HG03432 (cell line): ENCODE results near the gene GPC5.
A peak's percentile ranks its signal among the peaks of the same experiment; 100 is the strongest.

Experiments
- ATAC-seq: cut with Tn5 transposase; IDR thresholded peaks from one replicate; pipeline ENCODE4 v1.9.1; 2021; ENCODE audit warnings: mild to moderate bottlenecking, moderate library complexity; ENCODE audit not compliant: unreplicated experiment

The GPC5 gene

DNA sequence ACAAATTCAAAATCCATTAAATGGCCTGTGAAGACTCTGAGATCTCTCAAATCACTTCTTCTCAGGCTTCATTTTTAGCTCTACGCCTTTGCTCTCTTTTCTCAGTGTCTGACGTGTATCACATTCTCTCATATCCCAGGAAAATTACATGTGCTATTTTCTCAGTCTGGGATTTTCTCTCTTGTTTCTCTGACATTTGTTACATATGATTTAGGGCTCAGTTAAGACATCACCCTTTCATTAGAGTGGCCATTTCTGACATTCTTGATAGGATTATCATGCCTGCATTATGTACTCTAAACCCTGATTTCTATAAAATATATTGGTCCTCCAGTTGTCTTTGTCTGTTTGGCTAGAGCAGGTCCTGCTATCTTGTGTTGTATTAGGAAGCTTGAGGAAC, 136.6 kb downstream of the GPC5 start:
- ATAC-seq, result no peak

DNA sequence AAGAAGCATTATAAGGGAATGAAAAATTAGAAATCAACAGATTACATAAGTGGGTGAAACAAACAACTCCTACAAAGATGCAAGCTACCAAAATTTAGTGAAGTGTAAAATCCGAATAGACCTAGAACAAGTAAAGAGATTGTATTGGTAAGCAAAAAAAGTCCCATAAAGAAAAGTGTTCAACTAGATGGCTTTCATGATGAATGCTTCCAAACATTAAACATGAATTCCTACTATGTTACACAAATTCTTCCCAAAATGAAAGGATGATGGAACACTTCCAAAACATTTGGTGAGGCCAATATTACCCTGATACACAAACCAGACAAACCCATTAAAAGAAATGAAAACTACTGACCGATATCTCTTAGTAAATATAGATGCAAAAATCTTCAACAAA, 139.0 kb downstream of the GPC5 start:
- ATAC-seq, result no peak

DNA sequence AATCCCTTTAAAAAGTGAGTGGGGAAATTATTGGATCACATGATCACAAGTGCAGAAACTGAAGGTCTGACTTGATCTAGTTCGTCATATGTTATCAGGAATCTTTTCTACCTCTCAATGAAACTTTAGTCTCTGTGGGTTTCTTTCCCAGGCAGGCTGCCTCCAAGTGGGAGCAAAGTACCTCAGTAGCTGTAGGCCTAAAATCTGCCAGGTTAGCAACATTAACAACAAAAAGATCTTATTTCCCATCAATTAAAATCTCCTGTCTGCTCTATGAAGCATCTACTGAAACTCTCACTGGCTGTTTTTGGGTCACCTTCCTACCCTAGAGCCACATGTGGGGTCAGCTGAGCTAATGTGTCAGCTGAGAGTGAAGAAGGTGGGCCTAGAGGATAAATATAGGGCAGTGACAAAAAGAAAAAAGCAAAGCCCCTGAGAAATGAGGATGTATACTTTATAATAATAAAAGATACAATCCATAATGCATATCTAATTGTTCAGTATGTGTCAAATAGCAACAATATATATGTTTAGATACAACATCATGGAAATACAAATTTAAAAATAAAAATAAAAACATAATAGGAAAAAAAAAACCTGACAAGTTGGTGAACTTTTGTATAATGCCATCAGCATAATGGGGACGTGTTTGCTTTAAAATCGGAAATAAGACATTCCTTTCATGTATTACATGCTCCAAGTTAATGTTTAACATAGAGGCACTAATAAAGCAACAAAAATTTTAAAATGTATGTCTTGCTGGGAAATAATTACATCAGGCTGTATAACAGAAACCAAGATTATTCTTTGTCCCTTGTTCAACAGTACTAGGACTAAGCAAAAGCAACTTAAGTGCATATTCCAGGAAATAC, 141.1 kb downstream of the GPC5 start:
- peak; percentile 28 for ATAC-seq

DNA sequence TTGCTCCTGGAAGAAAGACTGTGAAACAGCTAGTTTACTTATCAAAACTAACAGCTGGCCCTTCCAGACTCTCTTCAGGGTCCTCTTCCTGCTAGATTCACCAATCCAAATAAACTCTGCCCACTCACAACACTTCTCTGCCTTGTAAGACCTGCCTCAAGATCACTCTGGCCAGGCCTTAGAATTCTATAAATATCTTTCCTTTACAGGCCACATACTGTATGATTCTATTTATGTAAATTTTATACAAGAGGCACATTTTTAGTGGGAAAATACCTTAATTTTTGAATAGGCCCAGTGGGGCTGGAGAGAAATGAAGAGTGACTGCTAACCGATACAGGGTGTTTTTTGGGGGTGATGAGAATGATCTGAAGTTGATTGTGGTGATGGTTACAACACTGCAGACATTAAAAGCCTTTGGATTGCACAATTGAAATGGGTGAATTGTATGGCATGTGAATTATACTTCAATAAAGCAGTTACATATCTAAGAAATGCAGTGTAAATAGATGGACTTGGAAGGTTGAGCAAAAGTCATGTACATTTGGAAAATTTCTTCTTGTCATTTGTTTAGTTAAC, 141.8 kb downstream of the GPC5 start:
- ATAC-seq, result peak; percentile 44

DNA sequence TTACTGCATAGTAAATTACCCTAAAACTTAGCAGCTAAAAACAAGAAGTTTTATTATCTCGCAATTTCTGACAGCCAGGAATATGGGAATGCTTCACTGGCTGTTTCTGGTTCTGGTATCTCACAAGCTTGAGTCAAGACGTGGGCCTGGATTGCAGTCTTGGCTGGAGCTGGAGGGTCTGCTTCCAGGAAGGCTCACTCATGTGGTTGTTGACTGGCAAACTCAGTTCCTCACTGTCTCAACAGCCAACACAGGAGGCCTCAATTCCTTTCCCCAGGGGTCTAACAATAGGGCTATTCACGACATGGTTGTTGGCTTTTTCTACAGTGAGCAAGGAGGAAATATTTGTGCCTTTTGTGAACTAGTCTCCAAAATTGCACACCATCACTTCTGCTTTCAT, 146.3 kb downstream of the GPC5 start:
- no peak for ATAC-seq

DNA sequence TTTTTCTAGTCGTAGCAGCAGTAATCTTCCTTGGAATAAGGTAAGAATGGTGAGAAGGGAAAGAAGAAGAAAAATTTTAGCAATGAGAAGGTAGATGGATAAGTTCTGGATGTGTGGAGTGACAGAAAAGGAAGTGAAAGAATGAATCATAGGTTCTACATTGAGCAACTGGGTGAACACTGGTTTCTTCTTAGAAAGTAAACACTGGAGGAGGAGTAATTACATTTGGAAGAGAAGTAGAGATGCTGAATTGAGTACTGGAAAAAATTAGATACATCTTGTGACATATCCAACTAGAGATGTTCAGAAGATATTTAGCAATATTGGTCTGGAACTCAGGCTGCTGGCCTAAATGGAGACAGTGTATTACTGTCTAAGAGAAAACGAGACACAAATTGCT, 148.5 kb downstream of the GPC5 start:
- peak; percentile 74 for ATAC-seq

DNA sequence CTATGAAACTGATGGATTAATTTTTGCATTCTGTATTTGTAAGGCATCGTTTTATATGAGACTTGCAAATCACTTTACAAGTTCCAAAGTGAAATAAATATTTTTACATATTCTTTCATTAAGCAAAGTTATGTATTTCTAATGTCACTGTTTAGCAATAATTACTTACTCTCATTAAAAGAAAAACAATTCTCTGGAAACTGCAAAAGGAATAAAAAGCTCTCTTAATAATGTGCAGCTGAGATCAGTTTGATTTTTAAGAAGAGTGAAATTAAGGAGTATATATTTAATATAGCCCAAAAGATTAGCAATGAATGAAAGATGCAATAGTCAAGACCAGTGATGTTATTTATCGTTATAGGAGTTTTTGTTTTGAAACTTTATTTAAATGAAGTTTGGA, 155.2 kb downstream of the GPC5 start:
- no peak for ATAC-seq

DNA sequence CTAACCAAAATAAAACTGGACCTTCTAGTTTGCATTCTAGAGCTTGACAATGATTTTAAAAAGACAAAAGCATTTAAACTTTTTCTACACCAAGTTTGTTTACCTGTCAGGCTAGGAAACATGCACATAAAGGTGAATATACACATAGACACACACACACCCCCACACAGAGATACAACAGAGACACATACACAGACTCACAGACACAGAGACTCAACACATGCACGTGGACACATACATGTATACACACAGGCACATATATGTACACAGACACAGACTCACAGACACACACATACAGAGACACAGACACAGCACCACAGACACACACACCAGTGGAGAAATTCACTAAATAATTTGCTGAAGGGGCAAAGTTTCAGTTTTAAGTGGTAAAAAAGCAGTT, 155.7 kb downstream of the GPC5 start:
- ATAC-seq, result no peak

DNA sequence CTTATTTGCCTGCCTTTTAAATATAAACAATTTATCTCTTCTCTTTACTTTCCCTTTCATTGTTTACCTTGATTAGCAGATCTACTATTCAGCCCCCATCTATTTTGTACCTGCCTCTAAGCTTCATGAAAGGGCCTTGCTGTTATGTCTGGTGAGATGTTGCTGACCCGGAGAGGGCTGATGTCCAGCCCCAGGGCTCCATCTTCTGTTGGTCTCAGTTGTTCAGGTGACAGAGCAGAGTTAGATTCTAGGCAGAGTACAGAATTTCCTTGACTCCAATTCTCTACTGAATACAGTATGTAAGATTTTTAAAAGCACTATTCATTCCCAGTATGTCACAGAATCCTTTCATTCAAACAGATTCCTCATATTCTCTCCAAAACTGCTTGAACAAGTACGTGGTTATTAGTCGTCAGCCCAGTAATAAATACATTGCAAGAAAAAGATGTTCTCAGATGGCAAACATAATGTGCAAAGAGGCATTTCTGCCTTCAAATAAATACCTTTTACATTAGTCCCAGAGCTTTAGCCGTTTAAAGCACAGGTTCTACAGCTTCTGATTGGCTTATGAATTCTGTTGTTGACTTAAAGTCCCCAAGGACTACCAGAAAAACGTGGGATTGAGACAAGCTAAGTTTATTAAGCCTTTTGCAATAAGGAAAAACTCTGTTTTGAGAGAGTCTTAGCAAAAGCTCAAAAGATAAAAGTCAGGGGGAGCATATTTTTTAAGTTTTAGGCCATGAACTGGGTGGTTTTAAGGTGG, 159.1 kb downstream of the GPC5 start:
- ATAC-seq, result no peak

DNA sequence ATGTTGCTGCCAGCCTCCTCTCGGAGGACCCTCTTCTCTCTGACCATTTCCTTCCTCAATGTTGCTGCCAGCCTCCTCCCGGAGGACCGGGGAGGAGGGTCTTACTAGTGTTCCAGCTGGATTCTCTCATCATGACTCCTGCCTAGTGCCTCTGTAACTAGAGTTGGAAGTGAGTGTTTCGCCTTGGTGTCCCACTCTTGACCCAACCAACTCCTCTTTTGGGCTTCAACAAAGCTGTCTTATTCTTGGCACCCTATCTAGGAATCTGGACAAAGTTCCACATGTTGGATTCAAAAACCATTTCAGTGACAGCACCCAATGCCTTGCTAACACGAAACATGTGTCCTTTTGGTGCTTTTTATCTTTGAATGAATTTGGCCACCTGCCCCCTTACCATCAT, 165.4 kb downstream of the GPC5 start:
- ATAC-seq, result no peak

DNA sequence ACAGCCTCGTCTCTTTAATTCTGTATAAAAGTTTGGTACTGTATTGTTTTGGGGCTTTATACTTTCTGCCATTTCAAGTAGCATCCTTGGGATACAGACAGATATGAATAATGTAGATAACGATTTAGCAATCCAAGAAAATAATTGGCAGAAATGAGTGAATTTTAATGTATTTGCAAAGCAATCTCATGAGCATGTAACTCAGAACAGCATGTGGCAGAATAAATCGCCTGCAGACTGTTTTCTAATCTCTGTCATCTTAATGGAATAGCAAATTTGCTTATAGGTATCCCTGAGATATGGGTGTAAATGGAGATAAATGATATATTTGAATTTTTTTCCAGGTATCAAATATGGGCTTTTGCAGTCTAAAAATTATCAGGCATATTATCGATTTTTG, 166.0 kb downstream of the GPC5 start:
- ATAC-seq, result no peak

DNA sequence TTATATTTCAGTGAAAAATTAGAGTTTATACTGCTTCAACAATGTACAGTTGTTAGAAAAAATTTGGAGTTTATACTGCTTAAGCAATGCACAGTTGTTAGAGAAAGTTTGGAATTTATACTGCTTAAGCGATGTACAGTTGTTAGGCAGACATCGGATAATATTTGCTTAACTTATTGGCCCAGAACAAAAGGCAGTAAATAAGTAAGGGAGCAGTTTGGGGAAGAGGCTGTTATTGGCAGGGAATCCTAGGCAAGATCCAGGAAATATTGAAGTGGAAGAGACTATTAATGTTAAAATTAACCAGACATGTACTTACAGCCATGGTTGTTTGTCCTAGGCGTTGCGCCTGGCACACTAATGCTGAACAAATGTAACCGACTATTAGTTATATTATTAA, 166.9 kb downstream of the GPC5 start:
- ATAC-seq, result no peak

DNA sequence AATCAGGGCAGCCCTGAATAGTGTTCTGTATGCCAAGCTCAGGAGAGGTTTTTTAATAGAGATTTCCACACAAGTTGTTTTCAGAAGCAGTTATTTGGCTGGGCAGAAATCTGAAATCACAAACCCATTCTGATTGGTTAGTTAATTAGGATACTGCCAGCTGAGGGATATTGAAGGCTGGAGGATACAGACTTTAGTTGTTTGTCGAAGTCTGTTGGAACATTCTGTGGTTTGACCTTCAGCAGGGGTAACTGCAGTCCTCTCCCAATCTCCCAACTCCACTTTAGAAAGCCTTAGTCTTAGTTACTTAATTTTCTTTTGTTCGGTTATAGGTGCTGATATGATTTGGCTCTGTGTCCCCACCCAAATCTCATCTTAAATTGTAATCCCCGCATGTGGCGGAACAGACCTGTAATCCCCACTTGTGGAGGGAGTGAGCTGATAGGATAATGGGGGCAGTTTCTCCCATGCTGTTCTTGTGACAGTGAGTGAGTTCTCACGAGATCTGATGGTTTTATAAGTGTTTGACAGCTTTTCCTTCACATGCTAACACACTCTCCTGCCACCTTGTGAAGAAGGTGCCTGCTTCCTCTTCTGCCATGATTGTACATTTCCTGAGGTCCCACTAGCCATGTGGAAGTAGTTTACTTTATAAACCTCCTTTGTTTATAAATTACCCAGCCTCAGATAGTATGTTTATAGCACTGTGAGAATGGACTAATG, 169.2 kb downstream of the GPC5 start:
- ATAC-seq, result no peak

DNA sequence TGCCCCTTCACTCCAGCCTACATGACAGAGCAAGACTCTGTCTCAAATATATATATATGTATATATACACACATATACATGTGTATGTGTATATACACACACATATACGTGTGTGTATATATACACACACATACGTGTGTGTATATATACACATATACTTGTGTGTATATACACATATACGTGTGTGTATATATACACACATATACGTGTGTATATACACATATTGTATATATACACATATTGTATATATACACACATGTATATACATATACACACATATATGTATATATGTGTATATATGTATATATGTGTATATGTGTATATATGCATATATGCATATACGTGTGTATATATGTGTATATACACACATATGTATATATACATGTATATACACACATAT, 173.3 kb downstream of the GPC5 start:
- no peak for ATAC-seq

DNA sequence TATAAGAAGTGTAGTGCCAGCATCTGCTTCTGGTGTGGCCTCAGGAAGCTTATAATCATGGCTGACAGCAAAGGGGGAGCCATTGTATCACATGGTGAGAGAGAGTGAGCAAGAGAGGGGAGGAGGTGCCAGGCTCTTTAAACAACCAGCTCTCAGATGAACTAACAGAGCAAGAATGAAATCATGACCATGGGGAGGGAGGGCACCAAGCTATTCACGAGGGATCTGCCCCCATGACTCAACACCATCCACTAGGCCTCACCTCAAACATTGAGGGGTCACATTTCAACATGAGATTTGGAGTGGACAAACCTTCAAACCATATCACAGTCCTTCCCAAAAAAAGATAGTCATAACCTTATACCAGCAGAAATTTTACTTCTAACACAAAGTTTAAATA, 174.0 kb downstream of the GPC5 start:
- no peak for ATAC-seq

DNA sequence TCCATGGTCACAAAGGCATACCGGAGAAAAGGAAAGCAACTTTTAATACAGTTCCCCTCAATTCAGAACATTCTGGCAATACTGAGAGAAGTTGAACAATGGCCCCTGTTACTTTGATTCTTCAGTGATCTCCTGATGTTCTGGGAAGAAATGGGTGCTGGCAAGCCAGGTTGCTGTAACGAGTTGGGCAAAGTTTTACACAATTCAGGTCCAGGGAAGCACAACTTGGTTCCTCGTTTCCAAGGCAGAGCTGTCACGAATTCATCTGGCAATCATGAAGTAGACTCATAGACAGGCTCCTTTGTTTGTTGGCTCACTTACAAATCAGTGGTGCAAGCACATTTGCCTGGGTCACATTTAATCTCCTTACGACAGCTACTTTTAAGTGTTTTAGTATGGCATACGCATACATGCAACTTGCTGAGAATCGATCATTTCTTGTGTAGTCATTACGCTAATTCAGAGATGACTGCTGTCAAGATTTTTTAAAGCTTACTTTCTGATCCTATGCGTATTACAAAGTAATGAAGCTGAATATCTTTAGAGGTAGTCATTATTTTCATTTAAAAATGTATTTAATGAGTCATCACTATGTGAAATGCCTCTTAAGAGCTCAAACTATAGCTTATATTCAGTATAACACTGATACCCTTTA, 174.7 kb downstream of the GPC5 start:
- ATAC-seq, result no peak

DNA sequence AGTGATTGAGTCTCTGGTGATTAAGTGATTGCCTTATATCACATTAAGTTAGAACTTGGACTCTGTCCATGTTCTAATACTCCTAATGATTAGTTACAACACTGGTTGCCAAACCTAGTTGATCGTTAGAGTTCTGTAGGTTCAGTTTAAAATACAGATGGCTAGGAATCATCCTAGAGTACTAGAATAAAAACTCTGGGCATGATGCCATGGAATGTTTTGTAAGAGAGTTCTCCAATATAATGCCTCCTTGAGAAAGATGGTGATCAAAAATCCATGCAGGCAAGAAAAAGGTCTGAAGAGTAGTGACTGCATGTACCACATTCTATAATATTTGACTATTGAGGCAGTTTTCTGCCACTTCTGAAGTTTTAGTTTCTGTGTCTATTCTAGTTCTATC, 176.3 kb downstream of the GPC5 start:
- ATAC-seq, result no peak

DNA sequence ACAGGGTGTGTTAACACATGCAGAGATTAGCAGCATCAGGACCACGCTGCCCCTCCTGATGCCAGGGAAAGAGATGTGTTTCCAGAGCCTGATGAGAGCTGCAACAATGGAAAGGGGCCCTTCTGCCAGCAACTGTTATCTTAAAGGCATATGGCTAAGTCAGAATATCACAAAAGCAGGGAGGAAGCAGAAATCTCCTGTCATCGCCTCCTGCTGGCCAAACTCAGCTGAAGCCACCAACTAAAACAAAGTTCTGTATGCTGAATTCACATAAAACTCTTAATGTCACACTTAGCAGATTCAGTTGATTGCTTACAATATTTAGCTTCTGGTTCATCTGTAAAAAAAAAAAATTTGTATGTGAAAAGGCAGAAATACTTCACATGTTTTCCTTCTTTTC, 178.2 kb downstream of the GPC5 start:
- no peak for ATAC-seq

DNA sequence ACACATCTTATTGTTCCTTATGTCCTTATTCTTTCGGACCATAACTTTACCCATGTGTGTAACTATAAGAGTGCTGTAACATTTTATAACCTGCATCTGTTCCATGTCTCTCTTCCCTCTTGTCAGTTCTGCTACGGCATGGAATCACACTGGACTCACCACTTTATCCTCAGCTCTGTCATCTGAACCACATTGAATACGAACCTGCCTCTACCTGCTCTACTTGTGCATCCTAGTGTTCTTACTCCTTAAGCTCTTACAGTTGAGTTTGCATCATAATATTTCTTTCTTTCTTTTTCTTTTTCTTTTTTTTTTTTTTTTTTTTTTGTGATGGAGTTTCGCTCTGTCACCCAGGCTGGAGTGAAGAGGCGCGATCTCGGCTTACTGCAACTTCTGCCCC, 180.9 kb downstream of the GPC5 start:
- ATAC-seq, result no peak

DNA sequence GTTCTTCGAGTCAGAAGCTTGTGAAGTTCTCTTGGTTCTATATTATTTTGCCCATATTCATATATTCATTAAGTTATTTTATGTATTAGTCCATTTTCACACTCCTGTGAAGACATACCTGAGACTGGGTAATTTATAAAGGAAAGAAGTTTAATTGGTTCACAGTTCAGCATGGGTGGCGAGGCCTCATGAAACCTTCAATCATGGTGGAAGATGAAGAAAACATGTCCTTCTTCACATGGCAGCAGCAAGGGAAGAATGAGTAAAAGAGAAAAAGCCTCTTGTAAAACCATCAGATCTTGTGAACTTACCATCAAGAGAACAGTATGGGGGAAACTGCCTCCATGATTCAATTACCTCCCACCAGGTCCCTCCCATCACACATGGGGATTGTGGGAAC, 182.3 kb downstream of the GPC5 start:
- ATAC-seq, result no peak

DNA sequence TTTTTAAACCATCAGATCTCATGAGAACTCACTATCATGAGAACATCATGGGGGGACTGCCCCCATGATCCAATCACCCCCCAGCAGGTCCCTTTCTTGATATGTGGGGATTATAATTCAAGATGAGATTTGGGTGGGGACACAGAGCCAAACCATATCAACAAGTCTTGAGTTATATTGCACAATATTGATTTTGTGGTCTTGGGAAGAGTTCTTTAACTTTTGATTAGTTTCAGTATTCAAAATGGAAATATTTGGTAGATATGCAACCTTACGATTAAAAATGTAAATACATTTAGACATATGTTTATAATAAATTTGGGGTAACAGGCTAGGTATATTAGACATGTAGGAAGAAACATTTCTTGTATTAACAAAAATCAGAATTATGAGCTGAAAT, 188.2 kb downstream of the GPC5 start:
- no peak for ATAC-seq
